HG03045 (cell line): ENCODE data around the gene AKAP8.
"Not testable (repeated sequence)": the region's sequence is repeated elsewhere in the genome, so short reads cannot be mapped to it uniquely, and the experiment has no call there.

Experiments used
- ATAC-seq: cut with Tn5 transposase; IDR thresholded peaks from one replicate; pipeline ENCODE4 v1.9.1; 2021; ENCODE audit warnings: mild to moderate bottlenecking, moderate library complexity; ENCODE audit not compliant: unreplicated experiment

The AKAP8 gene

DNA sequence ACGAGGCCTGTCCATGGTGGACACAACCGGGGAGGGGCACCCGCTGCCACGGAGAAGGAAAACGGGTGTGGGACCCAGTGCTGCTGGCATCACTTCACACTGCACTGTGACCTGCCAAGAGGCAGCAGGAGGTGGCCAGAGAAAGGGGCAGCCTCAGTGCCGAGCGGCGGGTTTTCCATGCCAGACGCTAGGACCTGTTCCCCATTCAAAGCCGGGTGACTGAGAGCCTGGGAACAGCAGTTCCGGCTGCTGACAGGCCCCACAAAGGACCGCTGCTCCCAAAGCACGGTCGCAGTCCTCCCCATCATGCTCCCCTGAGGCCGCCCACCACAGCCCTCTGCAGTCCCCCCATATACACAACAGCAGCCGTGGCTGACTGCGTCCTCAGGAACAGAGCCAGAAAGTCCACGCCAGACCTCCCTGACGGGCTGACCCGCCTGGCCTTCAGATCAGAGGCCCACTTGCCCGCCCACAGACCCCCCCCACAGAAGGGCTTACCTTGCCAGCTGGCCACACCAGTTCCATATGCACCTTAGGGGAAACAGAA is 5.4 kb downstream of the AKAP8 start:
- no peak for ATAC-seq

DNA sequence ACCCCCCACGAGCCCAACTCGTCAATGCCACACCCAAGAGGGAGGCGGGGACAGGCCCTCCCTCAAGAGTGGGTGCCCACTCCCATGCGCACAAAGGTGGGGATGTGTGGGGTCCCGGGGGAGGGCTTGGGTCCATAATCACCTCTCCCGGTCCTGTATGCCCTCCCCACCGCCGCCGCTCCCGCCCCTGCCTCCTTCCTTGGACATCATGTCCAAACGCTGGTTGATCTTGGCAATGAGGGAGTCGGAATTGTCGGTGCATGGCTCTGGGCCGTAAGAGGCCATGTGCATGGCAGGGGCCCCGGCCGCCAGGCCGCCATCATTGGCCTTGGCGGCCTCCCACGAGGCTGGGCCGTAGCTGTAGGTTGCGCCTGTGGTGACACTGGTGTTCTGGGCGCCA is 5.9 kb downstream of the AKAP8 start:
- no peak for ATAC-seq

DNA sequence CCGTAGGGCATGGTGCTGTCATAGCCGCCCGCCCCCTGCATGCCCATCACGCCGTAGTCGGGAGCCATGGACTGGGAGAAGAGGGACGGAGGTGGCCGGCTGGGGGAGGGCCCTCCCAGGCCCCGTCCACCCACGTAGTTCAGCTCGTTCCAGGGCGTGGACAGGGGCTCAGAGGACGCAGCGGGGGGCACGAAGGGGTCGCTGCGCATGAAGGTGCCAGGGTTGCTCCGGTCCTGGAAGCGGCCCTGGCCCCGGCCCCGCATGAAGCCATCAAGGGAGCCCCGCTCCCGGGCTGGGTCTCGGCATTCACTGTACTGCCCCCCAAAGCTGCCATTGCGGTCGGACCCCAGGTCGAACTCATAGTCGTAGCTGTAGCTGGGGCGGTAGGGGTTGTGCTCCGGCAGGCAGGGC is 6.7 kb downstream of the AKAP8 start:
- no peak for ATAC-seq

DNA sequence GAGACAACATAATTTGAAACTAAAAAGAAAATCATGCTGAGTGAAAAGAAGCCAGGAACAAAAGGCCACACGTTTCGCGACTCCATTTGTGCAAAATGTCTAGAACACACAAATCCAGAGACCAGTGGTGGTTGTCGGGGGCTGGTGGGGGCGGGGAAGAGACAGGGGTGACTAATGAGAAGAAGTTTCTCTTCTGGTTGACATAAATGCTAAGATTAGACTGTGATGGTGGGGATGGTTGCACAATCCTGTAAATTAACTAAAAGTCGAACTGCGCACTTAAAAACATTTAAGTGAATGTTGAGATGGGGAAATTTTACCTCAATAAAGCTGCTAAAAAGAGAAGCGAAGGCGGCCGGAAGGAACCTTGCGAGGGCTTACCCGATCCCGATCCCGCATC is 7.1 kb downstream of the AKAP8 start:
- no peak for ATAC-seq

DNA sequence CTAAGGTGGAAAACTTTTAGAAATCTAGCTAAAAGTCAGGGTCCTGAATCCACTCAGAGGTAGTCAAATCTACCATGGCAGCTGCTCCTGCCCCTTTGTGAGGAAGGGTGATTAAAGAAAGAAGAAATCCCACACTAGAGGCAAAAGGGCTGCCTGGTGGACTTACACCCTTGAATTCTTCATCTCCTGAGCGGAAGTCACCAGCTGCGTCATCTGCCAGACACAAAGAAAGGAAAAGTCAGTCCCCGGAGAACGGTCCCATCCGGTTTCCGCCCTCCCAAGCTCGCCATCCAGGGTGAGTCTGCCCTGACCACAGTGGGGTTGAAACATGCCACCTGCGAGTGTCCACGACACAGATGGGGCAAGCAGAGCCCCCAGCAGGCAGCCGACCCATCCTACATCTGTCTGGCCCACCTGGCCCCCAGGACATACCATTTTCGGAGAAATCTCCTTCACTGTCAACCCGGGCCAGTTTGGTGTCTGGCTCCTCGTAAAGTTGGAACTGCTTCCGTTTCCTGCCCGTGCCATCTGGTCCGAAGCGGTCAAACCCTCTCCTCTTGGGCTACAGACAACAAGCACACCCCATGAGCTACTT is 7.7 kb downstream of the AKAP8 start:
- ATAC-seq = no peak

DNA sequence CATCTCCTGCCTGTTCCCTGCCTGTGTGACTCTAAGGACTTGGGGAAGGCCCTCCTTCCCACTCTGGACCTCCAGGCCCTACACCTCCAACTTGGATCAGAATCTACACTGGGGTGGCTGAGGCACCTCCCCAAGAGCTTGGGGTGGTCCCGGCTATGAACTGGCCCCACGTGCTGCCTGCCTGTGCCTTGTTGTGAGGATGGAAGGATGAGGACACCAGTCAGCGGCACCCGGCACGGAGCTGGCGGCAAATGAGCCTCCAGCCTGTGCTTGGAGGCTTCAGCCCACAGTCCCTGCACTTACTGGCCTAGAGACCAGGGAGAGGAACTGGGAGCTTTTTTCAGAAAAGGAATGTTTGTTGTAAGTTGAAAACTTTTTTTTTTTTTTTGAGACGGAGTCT is 8.5 kb downstream of the AKAP8 start:
- no peak for ATAC-seq

DNA sequence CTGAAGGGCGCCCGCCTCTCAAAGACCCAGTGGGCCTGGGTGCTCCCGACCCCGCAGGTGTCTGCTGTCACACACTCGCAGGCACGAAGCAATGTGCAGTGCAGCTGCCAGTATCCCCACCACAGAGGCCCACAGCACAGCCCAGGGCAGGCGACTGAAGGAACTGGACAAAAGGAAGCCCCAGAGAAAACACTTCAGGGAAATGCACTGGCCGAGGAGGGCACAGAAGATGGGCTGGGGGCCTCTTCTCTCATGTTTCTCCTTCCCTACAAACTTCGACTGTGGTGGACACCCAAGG is 10.0 kb downstream of the AKAP8 start:
- no peak for ATAC-seq

DNA sequence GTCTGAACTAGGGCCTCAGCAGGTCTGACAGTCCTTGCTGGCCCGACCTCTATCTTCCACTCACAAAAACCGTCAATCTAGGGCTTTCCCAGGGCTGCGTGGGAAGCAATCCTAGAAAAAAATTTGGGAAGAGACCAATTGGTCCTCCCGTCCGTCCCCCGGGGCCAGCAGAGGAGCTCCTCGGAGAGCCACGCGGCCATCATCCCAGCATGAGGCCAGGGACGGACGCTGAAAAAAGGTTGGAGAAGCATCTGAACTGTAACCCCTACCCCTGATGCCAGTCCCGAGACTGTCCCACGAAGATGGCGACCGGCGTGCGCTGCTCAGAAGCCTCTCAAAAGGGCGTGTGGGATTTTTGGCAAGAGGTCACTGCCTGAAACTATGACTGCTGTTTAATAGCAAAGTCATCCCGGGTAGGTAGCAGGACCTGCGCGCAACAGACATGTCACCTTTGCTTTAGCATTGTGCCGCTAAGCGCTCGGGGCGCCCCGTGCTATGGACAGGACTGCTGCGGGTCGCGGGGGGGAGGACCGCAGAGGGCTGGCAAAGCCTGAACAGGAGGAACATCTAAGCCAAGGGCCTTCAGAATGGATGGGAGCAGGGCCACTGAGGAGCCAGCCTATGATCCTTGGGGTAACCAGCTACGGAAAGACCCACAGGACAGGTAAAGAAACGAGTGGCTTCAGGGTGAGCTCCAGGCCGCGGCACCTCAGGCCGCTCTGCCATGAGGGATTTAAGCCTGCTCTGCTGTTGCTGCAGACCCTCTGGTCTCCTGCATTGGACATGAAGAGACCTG is 10.6 kb downstream of the AKAP8 start:
- no peak for ATAC-seq

DNA sequence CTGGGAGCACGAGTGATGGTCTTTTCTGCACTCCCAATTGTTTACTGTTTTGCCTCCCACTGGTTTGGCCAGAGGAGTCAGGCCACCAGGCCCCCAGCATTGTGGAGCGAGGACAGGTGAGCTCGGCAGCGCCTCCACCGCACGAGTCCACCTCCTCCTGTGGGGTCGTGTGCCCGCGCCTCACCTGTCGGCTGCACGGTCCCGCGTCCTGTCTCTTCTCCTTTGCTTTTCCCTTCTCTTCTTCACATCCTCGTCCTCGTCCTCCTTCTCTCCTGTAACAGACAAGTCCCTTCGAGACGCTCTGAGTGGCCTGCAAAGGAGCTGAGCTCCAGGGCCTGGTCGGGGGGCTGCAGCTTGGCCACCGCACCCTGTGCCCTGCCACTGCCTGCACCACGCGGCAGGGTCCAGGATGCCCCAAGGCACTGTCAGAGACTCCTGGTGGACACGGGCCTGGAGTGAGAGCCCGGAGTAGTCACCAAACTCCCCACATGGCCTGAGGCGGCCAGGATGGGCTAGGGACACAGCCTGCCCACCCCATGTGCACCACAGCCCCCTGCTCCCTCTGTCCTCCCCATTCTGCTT is 11.4 kb downstream of the AKAP8 start:
- no peak for ATAC-seq

DNA sequence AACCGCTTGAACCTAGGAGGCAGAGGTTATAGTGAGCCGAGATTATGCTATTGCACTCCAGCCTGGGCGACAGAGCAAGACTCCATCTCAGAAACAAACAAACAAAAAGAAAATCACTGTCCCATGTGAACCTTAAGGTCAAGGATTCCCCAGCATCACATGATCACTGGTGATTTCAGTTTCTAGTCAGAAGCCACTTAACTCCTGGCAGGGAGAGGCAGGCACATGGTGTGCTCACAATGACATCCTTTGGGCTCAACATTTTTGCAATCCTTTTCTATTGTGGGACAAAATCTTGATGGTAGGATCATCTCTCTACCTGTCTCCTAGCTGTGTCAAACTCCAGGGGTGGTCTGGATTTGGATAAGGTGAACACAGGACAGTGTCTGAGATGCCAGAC is 12.1 kb downstream of the AKAP8 start:
- ATAC-seq = no peak

DNA sequence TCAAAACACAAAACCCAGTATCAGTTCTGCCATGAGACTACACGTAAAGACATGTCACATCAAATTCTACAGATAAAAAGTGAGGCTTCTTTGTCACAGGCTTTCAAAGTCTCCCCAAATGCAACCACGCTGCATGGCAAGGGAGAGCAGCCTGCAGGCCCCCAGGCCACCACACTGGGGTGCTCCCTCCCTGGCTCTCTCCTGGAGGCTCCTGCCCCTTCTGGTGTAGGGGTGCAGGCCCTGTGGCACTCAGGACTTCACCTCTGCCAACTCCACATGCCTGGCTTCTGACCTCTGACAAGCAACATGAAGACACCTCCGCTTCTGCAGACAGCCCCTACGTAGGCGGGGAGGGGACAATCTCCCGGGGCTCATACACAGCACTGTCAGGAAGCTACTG is 14.3 kb downstream of the AKAP8 start:
- ATAC-seq = no peak

DNA sequence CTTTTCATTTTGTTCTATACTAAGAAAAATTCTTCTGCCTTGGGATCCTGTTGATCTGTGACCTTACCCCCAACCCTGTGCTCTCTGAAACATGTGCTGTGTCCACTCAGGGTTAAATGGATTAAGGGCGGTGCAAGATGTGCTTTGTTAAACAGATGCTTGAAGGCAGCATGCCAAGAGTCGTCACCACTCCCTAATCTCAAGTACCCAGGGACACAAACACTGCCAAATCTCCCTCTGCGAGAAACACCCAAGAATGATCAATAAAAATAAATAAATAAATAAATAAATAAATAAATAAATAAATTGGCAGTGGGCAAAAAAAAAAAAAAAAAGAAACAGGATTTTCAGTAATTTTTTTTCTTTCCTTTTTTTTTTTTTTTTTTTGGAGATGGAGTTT is 15.8 kb downstream of the AKAP8 start:
- ATAC-seq = not testable (repeated sequence)

DNA sequence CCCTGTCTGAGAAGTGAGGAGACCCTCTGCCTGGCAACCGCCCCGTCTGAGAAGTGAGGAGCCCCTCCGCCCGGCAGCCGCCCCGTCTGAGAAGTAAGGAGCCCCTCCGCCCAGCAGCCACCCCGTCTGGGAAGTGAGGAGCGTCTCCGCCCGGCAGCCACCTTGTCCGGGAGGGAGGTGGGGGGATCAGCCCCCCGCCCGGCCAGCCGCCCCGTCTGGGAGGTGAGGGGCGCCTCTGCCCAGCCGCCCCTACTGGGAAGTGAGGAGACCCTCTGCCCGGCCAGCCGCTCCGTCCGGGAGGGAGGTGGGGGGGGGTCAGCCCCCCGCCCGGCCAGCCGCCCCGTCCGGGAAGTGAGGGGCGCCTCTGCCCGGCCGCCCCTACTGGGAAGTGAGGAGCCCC is 16.5 kb downstream of the AKAP8 start:
- not testable (repeated sequence) for ATAC-seq

DNA sequence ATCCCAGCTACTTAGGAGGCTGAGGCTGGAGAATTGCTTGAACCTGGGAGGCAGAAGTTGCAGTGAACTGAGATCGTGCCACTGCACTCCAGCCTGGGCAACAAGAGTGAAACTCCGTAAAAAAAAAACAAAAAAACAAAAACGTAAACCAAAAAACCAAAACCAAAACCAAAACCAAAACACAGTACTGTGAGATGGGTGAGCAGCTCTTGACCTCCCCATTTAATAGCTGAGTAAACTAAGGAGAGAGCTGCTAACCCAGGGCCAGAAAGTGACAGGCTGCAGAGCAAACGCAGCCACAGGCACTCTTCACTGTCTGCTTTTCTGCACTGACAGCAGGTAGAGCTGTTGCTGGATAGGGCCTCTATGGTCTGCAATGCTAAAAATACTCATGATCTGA is 19.6 kb downstream of the AKAP8 start:
- not testable (repeated sequence) for ATAC-seq

DNA sequence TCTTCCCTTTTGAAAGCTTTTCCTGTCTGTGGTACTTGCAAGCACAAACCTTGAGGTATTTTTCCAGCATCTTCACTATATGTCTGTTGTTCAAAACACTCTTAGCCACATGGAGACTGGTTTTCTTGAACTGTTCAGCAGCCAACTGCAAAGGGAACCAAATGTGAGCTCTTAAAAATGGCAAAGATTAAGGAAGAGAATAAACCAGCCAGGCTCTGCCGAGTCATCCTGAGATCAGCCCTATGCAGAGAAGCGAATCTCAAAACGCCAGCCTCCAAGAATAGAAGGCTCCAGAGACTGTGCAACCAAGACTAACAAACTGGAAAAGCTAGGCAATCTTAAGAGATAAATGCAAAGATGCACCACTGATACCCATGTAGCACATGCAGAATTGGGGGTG is 20.7 kb downstream of the AKAP8 start:
- ATAC-seq = no peak

DNA sequence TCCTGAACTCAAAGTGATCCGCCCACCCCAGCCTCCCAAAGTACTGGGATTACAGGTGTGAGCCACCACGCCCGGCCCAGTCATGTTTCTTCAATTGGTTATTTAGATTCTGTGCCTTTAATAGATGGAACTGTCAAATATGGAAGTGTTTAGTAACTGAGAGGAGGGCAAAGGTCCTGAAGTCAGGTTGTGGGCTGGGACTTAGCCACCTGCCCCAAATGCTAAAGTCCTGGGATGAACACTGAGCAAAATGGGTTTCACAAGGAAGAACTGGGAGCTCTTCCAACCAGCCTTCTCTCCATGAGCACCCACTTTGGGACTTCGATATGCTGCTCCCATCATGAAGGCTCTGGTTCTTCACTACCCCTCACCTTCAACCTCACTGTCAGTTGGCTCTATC is 21.7 kb downstream of the AKAP8 start:
- ATAC-seq = no peak

DNA sequence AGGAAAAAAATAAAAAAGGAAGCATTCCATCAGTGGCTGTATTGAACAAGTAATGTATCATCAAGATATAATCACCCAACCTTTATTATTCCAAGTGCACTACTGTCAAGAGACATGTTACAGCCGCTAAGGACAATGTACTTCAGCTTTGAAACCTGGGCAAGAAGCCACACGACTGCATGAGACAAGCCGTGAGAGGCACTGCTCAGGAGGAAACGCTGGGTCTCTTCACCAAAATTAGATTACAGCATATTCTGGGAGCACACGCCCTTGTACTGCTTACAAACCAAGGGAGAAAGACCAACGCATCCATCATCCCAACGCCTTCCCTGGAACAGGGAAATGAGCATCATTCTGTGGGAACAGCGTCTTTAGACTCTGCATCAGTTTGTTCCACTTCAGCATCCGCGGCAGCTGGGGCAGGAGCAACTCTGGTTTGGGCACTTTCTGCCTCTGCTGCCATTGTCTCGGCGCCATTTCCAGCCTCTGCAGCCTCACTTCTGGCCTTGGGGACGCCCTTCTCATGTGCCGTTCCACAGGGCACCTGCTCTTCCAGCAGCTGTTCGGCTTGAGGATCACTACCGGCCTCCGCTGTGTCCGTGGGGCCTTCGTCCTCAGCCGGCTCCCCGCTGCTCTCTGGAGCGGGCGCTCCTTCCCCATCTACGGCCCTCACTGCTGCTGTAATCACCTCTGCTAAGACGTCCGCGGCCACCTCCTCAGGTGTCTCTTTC is 24.9 kb downstream of the AKAP8 start:
- no peak for ATAC-seq

DNA sequence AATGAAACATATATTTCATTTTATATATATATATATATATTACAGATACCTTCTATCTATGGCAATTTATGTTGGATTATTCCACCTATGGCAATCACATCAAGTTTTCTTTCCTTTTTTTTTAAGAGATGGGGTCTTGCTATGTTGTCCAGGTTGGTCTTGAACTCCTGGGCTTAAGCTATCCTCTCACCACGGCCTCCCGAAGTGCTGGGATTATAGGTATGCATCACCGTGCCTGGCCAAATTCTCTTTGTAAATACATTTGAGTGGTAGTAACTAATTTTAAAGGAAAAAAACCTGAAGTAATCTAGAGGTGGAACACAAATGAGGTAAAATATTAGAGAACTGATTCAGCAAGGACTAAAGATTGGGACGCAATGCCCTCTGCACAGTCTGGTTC is 25.7 kb downstream of the AKAP8 start:
- no peak for ATAC-seq

DNA sequence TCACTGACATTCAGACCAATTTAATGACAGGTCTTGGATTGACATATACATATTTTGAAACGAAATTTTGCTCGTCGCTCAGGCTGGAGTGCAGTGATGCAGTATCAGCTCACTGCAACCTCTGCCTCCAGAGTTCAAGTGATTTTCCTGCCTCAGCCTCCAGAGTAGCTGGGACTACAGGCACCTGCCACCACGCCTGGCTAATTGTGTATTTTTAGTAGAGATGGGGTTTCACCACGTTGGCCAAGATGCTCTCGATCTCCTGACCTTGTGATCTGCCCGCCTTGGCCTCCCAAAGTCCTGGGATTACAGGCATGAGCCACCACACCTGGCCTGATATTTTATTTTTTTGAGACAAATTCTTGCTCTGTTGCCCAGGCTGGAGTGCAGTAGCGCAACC is 27.1 kb downstream of the AKAP8 start:
- ATAC-seq = not testable (repeated sequence)

DNA sequence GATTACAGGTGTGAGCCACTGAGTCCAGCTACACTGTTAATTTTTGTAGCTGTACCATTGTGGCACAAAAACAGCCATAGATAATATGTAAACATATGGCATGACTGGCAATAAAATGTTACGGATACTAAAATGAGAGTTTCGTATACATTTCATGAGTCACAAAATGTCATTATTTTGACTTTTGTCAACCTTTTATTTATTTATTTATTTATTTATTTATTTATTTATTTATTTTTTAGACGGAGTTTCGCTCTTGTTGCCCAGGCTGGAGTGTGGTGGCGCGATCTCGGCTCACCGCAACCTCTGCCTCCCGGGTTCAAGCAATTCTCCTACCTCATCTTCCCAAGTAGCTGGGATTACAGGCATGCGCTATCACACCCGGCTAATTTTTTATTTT is 38.3 kb downstream of the AKAP8 start:
- not testable (repeated sequence) for ATAC-seq

DNA sequence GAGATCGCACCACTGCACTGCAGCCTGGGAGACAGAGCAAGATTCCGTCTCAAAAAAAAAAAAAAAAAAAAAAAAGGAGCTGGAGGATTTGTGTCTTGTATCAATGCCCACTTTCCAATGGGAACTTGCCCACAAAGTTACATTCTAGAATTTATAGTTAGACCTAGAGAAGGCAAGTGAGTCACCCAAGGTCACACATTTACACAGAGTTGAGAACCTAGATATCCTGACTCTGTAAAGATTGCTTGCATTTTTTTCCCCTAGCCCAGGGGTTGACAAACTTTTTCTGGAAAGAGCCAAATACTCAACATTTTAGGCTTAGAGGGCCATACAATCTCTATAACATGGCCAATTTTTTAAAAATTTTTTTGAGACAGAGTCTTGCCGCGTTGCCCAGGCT is 39.5 kb downstream of the AKAP8 start:
- ATAC-seq = no peak

DNA sequence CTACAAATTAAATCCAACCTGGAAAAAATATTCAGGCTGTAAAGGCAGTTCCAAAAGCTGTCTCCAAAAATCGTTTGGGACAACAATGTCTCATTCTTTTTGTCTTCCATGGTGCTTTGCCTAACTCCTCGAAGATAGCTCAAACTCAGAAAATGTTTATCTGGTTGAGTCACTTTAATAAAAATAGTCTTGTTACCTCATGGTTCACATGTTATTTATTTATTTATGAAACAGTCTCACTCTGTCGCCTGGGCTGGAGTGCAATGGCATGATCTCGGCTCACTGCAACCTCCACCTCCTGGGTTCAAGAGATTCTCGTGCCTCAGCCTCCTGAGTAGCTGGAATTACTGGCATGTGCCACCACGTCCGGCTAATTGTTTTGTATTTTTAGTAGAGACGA is 42.4 kb downstream of the AKAP8 start:
- ATAC-seq = no peak
